Measurements from ENCODE around the gene TFIP11.

DNA sequence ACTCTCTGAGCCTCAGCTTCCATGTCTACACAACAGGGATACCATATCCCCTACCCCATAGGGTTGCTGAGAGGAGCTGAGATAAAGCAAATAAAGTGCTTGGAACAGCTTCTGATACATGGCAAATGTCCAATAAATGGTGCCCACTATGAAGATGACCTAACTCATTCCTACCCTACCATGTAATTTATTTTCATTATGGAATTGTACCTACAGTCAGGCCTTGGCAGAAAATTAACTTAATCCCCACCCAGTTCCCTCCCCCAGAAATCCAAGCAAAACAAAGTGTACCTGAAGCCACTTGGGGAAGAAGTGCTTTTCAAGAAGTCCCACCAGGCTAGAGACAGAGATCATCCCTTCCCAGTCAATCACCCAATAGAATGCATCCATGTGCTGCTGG, 17.8 kb downstream of the TFIP11 start:
- TF ChIP-seq, protein P1, sequence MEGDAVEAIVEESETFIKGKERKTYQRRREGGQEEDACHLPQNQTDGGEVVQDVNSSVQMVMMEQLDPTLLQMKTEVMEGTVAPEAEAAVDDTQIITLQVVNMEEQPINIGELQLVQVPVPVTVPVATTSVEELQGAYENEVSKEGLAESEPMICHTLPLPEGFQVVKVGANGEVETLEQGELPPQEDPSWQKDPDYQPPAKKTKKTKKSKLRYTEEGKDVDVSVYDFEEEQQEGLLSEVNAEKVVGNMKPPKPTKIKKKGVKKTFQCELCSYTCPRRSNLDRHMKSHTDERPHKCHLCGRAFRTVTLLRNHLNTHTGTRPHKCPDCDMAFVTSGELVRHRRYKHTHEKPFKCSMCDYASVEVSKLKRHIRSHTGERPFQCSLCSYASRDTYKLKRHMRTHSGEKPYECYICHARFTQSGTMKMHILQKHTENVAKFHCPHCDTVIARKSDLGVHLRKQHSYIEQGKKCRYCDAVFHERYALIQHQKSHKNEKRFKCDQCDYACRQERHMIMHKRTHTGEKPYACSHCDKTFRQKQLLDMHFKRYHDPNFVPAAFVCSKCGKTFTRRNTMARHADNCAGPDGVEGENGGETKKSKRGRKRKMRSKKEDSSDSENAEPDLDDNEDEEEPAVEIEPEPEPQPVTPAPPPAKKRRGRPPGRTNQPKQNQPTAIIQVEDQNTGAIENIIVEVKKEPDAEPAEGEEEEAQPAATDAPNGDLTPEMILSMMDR (IDR thresholded peaks at IDR 0.05), result no peak
- no peak for TF ChIP-seq POLR2A (IDR thresholded peaks at IDR 0.05)
